GM18870 (cell line): Measurements from ENCODE around the gene DTD2.

Source experiments
- ATAC-seq: cut with Tn5 transposase; IDR thresholded peaks from one replicate; pipeline ENCODE4 v1.9.1; 2021; ENCODE audit warnings: moderate library complexity; ENCODE audit not compliant: unreplicated experiment

The DTD2 gene

DNA sequence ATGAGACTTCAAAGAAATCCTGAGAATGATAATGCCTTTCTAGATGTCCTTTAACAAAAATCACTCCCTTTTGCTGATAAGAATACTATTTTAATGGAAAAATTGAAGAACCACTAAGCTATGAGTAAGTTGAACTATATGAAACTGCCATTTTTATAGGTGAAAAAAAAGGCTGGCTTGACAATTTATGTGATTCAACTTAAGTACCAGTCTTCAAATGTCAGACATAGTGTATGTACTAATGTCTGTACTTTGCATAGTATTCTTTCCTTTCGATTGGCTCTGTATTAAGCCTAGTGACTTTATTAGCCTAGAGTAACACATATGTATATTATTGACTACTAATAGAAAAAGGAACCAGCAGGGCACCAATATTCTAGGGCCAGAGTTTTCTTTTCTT is 48.9 kb downstream of the DTD2 start:
- no peak for ATAC-seq

- no peak for ATAC-seq
Measured at GRCh38 chr14:31405599-31406232, 51.6 kb downstream of the DTD2 start.

- no peak for ATAC-seq
Measured at GRCh38 chr14:31405106-31405505, 52.2 kb downstream of the DTD2 start.

GRCh38 chr14:31403707-31404106 is 53.6 kb downstream of the DTD2 start:
- ATAC-seq: no peak

- no peak for ATAC-seq
Measured at GRCh38 chr14:31402764-31403439, 54.4 kb downstream of the DTD2 start.

- ATAC-seq: no peak
Measured at GRCh38 chr14:31401369-31401932, 55.9 kb downstream of the DTD2 start.

DNA sequence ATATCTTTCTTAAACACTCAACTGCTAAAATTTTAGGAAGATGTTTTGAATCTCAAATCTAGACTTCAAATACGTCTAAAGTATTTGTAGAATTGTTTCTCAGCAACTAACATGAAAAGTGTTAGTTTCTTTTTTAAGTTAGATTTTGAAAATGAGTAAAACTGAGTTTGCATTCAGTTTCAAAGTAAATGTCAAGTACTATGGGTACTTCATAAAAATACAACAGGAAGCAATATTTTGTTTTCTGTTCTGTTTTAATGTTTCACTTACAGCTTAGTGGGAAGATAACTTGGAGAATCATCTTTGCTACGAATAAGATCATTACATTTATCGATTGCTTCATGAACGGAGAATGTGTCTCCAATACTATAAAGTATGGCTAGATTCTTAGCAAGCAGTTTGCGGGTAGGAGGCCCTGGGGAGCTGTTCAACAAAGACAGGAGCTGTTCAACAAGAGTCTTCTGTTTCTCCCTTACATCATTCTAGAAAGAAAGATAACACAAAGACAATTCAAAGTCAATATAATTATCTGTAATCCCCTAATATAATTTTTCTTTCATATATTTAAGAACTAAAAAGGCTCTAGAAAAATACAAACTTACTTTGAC is 57.2 kb downstream of the DTD2 start:
- no peak for ATAC-seq
